A673 (cell line): Measurements from ENCODE around the gene ORC5. TPM values are rescaled to one million over a fixed set of nuclear protein-coding genes. Genes with fewer than 3 reads are reported as not detected.

Source experiments
- BruUV-seq: library from RNA; stranded (reverse); fragments of 400-500 nt; replicated peaks from 2 replicates; lab custom pipeline; 2021; lab: Mats Ljungman, UMichigan
- CTCF ChIA-PET: fragments of 300-600 bp; sonication (Branson Sonifier 250); formaldehyde crosslinking; loops from one replicate; lab custom pipeline; 2022; ENCODE audit warnings: antibody characterized with exemption; lab: Charles Lee
- POLR2A ChIA-PET: fragments of 300-600 bp; sonication (Branson Sonifier 250); formaldehyde crosslinking; loops from one replicate; lab custom pipeline; 2022; ENCODE audit warnings: antibody characterized with exemption; ENCODE audit not compliant: low non-redundant PET; lab: Charles Lee
- DNase-seq: peaks from one replicate; pipeline ENCODE4 v3.0.0-alpha.2; 2015; ENCODE audit warnings: low spot score
- H3K27ac ChIP-seq: fragments of 200-600 bp; sonication (generic); 2 replicates; pipeline ENCODE4 v1.5.1; 2016; ENCODE audit warnings: mixed run types, low read depth, mild to moderate bottlenecking, mixed read lengths, antibody characterized with exemption, low read length; ENCODE audit not compliant: poor library complexity, severe bottlenecking
- H3K27me3 ChIP-seq: fragments of 200-600 bp; sonication (generic); replicated peaks from 2 replicates; pipeline ENCODE4 v1.6.1; 2017; ENCODE audit warnings: mixed run types, low read depth, mild to moderate bottlenecking, mixed read lengths, antibody characterized with exemption, low read length; ENCODE audit not compliant: insufficient read depth, poor library complexity
- H3K36me3 ChIP-seq: fragments of 200-600 bp; sonication (generic); 2 replicates; pipeline ENCODE4 v1.6.1; 2016; ENCODE audit warnings: mixed run types, mild to moderate bottlenecking, mixed read lengths, antibody characterized with exemption, low read length; ENCODE audit not compliant: insufficient read depth, poor library complexity, severe bottlenecking
- H3K4me1 ChIP-seq: fragments of 200-600 bp; sonication (generic); 2 replicates; pipeline ENCODE4 v1.6.1; 2017; ENCODE audit warnings: mixed run types, mild to moderate bottlenecking, mixed read lengths, antibody characterized with exemption, low read length; ENCODE audit not compliant: insufficient read depth, poor library complexity, severe bottlenecking
- H3K4me3 ChIP-seq: fragments of 200-600 bp; sonication (generic); 2 replicates; pipeline ENCODE4 v1.5.1; 2016; ENCODE audit warnings: low read depth, mixed run types, mild to moderate bottlenecking, mixed read lengths, low read length; ENCODE audit not compliant: poor library complexity, severe bottlenecking
- H3K9me3 ChIP-seq: fragments of 200-600 bp; sonication (generic); 2 replicates; pipeline ENCODE4 v1.6.1; 2016; ENCODE audit warnings: mixed run types, low read depth, mild to moderate bottlenecking, mixed read lengths, antibody characterized with exemption, low read length; ENCODE audit not compliant: poor library complexity, severe bottlenecking
- CTCF ChIP-seq: fragments of 300-800, 200-600 bp; sonication (generic); conservative IDR thresholded peaks from 2 replicates; pipeline ENCODE4 v1.5.1; 2017; ENCODE audit warnings: low read depth, mild to moderate bottlenecking, antibody characterized with exemption, low read length, moderate library complexity, mixed read lengths
- EZH2 ChIP-seq: fragments of 200-600 bp; sonication (generic); IDR thresholded peaks from 2 replicates; pipeline ENCODE4 v1.6.1; 2017; ENCODE audit warnings: borderline replicate concordance, low read depth, mild to moderate bottlenecking, mixed read lengths, antibody characterized with exemption, low read length; ENCODE audit not compliant: poor library complexity, severe bottlenecking
- intact Hi-C: fragments of 100-400 bp; cut with micrococcal nuclease; formaldehyde crosslinking; loops from one replicate; pipeline ENCODE4 v1.10.0; 2022; ENCODE audit not compliant: unreplicated experiment
- total RNA-seq: library from RNA; stranded (reverse); gene quantifications from 2 replicates; pipeline ENCODE4 v1.2.3, GENCODE V29; 2021

ORC5 gene
- total RNA-seq, 1 experiment from 2014 or later = 36.7 TPM

GRCh38 chr7:104208421-104208780, 588 bp upstream of the ORC5 start:
- intact Hi-C loops = no loop called here
- ChIA-PET CTCF (no interaction called here), POLR2A (interaction anchor here (0.5 kb wide), 1 partner anchor 829 kb away, joined by 7 read pairs; no protein-coding TSS in a partner anchor)
- TF ChIP-seq EZH2 (no peak), CTCF (no peak)
- H3K4me3 ChIP-seq = peak overlapping the region; percentile 94
- no peaks in the 10 kb centered on the region for H3K9me3 ChIP-seq
- peak overlapping the region; percentile 88 for H3K27ac ChIP-seq
- H3K36me3 ChIP-seq = peaks cover 4% of the 10 kb centered on the region
- DNase-seq = no peak
- BruUV-seq = TSS peak; percentile 98
- H3K4me1 ChIP-seq = no peaks in the 10 kb centered on the region
- H3K27me3 ChIP-seq = no peaks in the 10 kb centered on the region

DNA sequence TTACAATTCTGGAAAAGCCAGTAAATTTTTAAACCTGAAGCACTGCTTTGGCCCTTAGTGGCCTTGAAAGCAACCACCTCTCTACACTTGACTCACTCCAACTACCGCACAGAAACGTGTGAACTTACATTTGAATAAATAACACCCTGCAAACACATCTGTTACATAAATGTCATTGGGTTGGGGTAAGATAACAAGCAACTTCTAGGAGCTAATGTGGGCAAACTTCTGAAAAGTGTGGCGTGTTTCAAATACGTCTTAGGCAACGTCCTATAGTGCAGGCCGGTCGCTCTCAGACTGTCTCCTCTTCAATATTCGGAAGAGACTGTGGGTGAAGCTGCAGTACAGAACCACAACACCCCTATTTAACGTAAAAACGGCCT, 474 bp downstream of the ORC5 start:
- POLR2A ChIA-PET = no interaction called here

DNA sequence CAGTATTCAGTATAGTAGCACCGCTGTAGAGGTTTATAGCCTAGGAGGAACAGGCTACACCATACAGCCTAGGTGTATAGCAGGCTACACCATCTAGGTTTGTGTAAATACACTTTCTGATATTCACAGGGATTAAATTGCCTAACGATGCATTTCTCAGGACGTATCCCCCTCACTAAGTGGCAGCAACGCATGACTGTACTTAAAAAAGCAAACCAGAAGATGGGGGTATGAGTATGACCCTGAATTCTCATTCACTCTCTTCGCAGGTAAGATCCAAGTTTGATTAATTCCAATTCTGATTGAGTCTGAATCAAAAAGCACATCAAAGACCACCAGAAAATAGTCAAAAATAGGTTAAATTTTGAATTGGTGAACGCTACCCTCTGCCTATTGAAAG, 972 bp downstream of the ORC5 start:
- DNase-seq = no peak
- H3K27ac ChIP-seq = peak overlapping the region; percentile 88
- intact Hi-C loops = no loop called here
- no peaks in the 10 kb centered on the region for H3K4me1 ChIP-seq
- POLR2A ChIA-PET = no interaction called here
- CTCF ChIA-PET = no interaction called here
- TF ChIP-seq CTCF = no peak
- no peak for TF ChIP-seq EZH2
- peaks cover 20% of the 10 kb centered on the region for H3K36me3 ChIP-seq
- no peaks in the 10 kb centered on the region for H3K9me3 ChIP-seq
- no TSS peak for BruUV-seq
- peak overlapping the region; percentile 94 for H3K4me3 ChIP-seq
- H3K27me3 ChIP-seq = no peaks in the 10 kb centered on the region

More for the DNA sequence above, 474 bp downstream of the ORC5 start:
- no peak for TF ChIP-seq EZH2
- no peak for TF ChIP-seq CTCF
- Histone ChIP-seq H3K27ac (peak overlapping the region; percentile 88), H3K9me3 (no peaks in the 10 kb centered on the region), H3K27me3 (no peaks in the 10 kb centered on the region), H3K4me1 (no peaks in the 10 kb centered on the region), H3K4me3 (peak overlapping the region; percentile 94), H3K36me3 (peaks cover 15% of the 10 kb centered on the region)
- BruUV-seq = TSS peak; percentile 78
- peak; percentile 6 for DNase-seq
- intact Hi-C loops = no loop called here
- CTCF ChIA-PET = no interaction called here
